Stimulated activated CD8-positive, alpha-beta memory T cell treated with anti-CD3 and anti-CD28 coated beads, Interleukin-15, amount 100 ng/mL, for 4 hours (primary cell): ENCODE results near the gene JSRP1.

Source experiments
- DNase-seq, 2 donors: peaks; one replicate each; pipeline ENCODE4 v3.0.0-alpha.2; 2020; ENCODE audit warnings: low read depth in 2 of 2

JSRP1 gene

DNA sequence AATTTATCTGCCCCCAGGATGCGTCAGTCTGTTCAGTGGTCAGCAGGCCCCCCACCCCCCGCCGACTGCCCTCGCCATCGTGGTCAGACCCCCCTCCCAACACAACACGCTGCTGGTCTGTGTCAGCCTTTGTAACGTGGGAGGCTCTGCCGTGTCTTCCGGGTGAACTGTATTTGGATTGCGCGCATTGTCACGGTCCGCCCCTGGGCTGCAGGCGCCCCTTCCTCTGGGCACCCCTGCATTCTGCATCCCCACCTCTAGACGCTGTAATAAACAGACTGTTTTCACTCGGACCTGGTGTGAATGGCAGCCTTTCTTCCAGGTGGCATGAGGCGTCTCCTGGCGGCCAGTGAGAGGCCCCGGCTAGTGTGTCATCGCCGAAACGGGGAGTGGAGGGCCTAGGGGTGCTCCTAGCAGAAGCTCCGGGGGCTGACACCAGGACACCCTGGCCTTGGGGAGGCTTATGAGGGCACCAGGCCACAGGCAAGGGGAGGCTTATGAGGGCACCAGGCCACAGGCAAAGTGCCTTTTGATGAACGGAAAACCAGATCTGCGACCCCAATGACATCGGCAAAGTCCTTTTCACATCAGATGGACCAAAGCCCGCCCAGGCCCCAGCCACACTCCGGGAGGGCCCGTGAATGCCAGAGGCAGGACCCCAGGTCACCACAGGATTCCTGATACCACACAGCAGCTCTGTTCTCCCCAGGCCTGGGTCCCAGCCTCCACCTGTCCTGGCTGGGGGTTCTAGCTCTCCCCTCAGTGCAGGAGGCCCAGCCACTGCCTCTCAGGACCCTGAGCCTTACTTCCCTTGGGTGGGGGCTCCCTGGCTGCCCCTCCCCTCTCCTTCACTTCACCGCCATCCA, 23.7 kb downstream of the JSRP1 start:
- DNase-seq: no peak

DNA sequence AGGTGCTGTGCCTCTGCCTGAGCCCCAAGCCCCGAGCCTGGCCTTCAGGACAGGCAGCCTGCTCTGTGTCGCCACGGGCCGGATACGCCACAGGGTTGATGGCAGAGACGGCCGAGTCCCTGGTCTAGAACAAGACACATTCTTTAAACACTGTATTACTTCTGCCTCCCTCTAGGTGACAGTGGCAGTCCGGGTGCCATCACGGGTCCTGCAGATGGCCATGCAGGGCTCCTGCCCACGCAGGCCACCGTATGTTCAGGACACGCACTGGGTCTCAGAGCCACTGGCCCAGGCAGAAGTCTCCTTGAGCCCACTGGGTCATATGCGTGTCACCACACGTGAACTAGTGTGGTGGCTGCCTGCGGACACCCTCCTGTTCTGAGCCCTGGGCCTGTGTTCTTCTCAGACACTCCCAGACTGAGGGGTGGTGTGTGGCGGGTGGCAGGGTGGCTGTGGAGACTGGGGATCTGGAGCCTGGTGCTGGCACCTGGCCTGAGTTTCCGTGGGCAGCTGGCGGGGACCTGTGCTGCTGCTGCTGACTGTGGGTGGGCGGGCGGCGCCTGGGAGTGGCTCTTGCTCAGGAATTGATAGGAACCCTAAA, 24.5 kb downstream of the JSRP1 start:
- no peak for DNase-seq

DNA sequence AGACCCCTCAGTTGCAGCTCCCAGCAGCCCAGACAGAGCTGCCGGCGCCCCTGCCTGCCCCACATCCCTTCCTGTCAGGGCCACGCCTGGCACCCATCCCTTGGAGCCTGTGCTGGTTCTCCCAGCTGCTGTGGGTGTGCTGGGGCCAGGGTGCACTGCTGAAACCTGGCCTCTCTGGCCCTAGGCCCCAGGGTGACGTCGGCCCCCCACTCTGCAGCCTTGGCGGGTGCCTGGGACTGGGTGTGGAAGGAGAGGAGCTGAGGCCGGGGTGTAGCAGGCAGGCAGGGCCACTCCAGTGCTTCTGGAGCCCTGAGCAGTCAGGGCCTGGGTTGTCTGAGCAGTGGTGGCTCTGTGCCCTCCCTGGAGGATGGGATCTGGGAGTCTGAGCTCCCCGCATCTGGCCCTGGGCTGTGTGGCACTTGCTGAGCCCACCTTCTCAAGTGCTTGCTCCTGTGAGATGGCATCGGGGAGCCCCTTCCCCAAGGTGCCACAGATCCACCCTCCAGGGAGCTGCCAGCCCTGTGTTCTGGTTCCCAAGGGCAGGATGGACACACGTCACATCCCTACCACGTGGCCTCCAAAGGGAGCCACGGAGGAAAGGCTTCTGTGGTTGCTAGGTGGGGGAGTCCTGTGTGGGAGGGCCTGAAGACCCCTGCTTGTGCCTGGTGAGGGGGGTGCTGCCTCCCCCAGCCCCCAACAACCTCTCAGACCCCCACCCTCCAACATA, 25.2 kb downstream of the JSRP1 start:
- DNase-seq: no peak

GRCh38 chr19:2230033-2230531, 26.1 kb downstream of the JSRP1 start:
- no peak for DNase-seq

DNA sequence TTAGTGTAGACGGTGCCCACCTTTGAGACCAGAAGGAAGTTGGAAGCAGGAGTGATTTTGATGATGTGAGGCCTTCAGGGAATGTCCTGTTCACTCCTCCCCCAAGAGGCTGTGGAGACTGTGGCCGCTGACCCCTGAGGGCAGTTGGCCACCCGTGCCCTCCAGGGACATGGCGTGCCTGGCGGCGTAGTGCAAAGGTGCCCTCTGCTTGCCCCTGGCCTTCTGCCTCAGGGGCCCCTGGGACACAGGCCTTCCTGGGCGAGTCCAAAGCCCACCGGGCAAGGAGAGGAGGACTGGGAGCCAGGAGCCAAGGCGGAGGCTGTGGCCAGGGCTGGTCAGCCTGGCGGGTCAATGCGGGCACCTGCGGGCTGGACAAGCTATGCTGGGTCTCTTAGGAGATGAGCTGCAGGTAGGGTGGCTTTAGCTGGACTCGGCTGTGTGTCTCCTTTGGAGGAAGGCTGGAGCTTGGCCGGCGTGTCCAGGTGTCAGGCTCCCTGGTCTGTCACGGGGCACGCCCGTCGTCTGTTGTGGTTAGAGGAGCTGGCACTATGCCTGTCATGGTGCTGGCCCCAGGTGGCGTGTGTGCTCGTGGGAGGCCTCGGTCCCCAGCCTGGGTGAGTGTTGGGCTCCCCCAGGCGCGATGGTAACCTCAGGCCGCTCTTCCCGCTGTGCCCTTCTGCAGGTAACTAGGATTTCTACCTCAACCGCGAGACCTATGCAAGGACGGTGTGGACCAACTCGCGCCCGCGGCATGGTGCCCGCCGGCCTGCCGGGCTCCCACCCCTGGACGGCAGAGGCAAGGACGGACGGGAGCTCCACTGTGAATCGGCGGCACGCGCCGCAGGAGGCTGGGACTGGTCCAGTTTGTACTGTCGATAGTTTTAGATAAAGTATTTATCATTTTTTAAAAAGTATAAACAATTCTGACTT, 26.8 kb downstream of the JSRP1 start:
- DNase-seq: no peak

DNA sequence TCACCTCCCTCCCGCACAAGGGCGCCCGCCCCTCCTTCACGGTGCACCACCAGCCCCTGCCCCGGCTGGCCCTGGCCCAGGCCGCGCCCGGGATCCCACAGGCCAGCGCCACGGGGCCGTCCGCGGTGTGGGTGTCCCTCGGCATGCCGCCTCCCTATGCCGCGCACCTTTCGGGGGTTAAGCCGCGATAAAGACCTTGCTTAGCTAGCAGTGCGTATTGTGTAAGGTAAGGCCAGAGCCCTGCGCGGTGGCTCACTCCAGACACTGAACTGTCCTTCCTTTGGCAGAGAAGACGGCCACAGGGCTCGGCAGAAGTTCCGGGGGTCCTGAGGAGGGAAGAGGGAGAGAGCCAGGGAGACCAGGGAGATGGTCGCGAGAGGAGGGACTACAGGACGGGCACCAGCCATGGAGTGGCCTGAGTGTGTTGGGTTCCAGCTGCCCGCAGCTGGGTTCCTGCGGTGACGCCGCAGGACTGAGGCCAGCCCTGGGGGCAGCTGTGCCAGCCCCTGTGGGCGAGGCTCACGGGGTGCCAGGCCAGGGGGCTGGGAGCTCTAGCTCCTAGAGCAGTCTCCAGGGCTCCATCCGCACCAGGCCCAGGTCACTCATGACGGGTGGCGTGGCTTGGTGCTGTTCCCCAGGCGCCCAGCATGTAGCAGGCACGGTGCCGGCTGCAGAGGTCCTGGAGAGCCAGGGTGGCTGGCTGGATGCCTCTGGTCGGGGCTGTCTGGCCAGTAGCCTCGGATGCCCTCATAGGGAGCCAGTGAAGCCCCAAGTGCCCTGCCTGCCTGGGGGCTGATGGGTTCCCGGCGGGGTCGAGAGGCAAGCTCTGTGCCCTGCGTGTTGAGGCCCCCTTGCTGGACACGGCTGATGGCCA, 27.8 kb downstream of the JSRP1 start:
- no peak for DNase-seq

DNA sequence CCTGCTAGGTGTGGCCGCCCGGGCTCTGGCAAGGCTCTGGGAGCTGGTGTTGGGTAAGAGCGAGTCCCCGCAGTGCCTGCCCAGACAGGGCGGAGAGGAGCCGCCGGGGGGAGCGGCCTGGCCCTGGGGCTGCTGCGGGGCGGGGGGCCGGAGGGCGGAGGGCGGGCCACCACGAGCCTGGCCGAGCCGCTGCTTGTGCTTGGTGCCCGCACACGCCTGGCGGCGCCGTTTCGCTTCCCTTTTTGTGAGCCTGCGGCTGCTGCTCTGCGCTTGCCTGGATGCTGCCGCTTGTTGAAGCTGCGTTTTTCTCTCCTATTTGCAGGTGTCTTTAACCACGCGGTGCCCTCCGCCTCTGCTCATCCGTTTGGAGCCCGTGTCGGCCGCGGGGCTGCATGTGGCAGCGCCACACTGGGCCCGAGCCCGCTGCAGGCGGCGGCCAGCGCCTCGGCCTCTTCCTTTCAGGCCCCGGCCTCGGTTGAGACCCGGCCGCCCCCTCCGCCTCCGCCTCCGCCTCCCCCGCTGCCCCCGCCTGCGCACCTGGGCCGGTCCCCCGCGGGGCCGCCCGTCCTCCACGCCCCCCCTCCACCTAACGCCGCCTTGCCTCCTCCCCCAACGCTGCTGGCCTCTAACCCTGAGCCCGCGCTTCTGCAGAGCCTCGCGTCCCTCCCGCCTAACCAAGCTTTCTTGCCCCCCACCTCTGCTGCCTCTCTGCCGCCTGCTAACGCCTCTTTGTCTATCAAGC, 28.6 kb downstream of the JSRP1 start:
- no peak for DNase-seq

- no peak for DNase-seq
Observed at GRCh38 chr19:2226840-2227360, 29.3 kb downstream of the JSRP1 start.

DNA sequence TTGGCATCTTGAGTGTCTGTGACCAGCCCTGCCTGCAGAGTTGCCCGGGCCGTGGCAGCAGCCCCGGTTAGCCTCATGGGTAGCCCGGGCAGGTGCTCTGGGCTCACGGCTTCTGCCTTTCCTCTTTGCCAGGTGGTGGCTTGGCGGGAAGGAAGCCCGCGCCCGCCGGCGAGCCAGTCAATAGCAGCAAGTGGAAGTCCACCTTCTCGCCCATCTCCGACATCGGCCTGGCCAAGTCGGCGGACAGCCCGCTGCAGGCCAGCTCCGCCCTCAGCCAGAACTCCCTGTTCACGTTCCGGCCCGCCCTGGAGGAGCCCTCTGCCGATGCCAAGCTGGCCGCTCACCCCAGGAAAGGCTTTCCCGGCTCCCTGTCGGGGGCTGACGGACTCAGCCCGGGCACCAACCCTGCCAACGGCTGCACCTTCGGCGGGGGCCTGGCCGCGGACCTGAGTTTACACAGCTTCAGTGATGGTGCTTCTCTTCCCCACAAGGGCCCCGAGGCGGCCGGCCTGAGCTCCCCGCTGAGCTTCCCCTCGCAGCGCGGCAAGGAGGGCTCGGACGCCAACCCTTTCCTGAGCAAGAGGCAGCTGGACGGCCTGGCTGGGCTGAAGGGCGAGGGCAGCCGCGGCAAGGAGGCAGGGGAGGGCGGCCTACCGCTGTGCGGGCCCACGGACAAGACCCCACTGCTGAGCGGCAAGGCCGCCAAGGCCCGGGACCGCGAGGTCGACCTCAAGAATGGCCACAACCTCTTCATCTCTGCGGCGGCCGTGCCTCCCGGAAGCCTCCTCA, 30.0 kb downstream of the JSRP1 start:
- DNase-seq: no peak

DNA sequence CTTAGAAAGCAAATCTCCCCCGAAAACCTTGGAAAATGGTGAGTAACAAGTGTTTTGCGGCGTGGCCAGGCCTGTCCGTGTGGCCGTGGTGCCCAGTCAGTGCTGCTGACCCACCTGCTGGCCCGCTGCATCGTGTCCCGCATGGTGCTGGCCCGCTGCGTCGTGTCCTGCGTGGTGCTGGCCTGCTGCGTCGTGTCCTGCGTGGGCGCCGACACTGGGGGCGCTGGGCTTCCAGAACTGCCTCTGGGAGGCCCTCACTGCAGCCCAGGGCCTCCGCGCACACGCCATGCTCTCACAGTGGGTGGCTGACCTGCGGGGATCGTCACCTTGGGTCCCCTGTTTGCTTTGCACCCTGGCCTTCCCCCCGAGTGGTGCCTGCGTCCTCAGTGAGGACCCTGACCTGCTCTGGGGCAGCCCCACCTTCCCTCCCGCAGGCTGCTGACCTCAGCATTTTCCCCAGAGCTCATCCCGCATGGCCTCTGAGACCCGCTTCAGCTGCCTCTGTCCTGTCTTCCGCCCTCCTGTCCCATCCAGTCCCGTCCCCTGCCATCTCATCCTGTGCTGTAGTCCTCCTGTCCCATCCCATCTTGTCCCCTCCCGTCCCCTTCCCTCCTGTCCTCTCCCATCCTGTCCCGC, 30.7 kb downstream of the JSRP1 start:
- no peak for DNase-seq

DNA sequence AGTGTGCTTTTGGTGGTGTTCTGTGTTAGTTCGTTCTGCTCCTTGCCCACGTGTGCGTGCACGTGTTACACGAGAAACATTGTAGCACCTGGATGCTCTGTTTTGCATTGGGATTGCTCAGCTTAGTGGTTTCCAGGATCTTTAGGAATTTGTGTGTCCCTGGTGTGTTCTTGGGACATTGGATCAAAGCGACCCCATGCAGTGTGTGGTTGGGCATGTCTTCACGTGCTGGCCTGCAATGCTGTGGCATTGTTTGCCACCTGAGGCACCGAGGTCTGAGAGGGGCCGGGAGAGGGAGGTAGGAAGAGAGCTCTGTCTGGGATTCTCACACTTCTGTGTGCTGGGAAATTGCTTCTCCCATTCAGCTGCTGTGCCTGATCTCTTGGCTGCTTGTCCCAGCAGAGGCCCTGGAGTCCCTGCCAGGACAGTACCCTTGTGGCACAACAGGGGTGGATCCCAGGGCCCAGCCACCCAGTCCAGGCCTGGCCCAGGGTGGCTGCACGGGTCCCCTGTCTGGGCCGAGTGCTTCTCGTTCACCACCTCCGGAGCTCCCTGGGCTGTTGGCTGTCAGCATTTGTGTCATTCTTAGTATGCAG, 31.4 kb downstream of the JSRP1 start:
- DNase-seq: no peak

DNA sequence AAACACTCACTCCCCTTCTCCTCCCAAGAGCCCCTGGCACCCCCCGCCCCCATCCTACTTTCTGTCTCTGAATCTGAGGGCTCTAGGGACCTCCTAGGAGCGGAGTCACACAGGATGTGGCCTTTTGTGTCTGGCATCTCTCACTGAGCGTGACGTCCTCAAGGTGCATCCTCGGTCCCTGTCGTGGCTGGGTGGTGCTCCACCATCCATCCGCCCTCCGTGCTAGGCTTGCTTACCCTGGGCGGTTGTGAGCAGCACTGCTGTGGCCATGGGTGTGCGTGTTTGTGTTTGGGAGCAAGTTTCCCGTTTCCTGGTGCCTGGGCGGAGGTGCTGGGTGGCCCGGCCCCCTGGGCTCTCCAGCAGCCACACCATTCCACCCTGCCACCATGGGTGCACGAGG, 32.3 kb downstream of the JSRP1 start:
- no peak for DNase-seq

DNA sequence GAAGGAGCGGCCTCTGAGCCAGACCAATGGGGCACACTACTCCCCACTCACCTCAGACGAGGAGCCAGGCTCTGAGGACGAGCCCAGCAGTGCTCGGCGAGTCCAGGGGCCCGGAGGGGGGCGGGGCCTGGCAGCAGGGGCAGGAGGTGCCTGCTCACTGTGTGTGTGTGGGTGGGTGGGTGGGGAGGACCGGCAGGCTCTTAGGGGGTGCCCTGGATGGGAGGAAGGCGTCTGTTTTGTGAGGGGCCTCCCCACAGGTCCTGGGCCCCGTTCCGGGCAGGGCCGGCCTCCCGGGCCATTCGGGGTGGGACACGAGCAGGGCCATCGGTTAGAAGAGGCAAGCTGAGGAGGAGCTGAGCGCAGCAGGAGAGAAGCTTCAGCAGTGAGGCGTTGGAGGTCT, 32.8 kb downstream of the JSRP1 start:
- no peak for DNase-seq

DNA sequence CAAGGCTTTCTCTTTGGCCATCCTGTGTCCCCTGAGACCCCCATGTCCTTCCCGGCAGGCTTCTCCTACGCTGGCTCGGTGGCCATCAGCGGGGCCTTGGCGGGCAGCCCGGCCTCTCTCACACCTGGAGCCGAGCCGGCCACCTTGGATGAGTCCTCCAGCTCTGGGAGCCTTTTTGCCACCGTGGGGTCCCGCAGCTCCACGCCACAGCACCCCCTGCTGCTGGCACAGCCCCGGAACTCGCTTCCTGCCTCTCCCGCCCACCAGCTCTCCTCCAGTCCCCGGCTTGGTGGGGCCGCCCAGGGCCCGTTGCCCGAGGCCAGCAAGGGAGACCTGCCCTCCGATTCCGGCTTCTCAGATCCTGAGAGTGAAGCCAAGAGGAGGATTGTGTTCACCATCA, 34.3 kb downstream of the JSRP1 start:
- no peak for DNase-seq

- DNase-seq: no peak
Observed at GRCh38 chr19:2221250-2221831, 34.9 kb downstream of the JSRP1 start.

- DNase-seq: no peak
Observed at GRCh38 chr19:2219726-2220125, 36.5 kb downstream of the JSRP1 start.

- no peak for DNase-seq
Observed at GRCh38 chr19:2217591-2217990, 38.6 kb downstream of the JSRP1 start.
